Brain microvascular endothelial cell (primary cell): ENCODE data around the gene PTPN5.
"Not testable (repeated sequence)": the region's sequence is repeated elsewhere in the genome, so short reads cannot be mapped to it uniquely, and the experiment has no call there.

Experiments
- DNase-seq: peaks from one replicate; pipeline ENCODE4 v3.0.0-alpha.2; 2020
- H3K27ac ChIP-seq: fragments of 250-450 bp; sonication (Bioruptor Pico); 2 replicates; pipeline ENCODE4 v1.5.1; 2020; ENCODE audit warnings: mild to moderate bottlenecking, moderate library complexity
- H3K27me3 ChIP-seq: fragments of 250-450 bp; sonication (Bioruptor Pico); replicated peaks from 2 replicates; pipeline ENCODE4 v1.5.1; 2020; ENCODE audit warnings: mild to moderate bottlenecking
- H3K36me3 ChIP-seq: fragments of 250-450 bp; sonication (Bioruptor Pico); replicated peaks from 2 replicates; pipeline ENCODE4 v1.5.1; 2020; ENCODE audit warnings: mild to moderate bottlenecking
- H3K4me3 ChIP-seq: 2 replicates; pipeline ENCODE4 v1.5.1; 2011; ENCODE audit warnings: low read depth, mild to moderate bottlenecking, control low read depth, low read length, moderate library complexity
- CTCF ChIP-seq: IDR thresholded peaks from 2 replicates; pipeline ENCODE4 v1.5.1; 2011; ENCODE audit warnings: low read depth, mild to moderate bottlenecking, moderate library complexity, low read length, control low read depth, inconsistent platforms; ENCODE audit errors: missing control alignments
- in situ Hi-C: cut with HindIII; loops from 2 replicates; pipeline ENCODE4 v1.10.0; 2017; ENCODE audit warnings: low sequenced_read_pairs, low pct_ligation_motif_present

The PTPN5 gene

GRCh38 chr11:18791207-18791968 lies at the start of gene PTPN5:
Gene PTPN5 (minus strand): TSS chr11:18791798. CDS start chr11:18771958, 19,840 bp downstream.
- no peaks in the 10 kb centered on the region for H3K36me3 ChIP-seq
- TF ChIP-seq CTCF = no peak
- peak within 1 kb of the TSS; percentile 46 for H3K4me3 ChIP-seq
- in situ Hi-C loops = no loop called here
- DNase-seq = no peak
- peaks cover 40% of the 10 kb centered on the region for H3K27me3 ChIP-seq
- H3K27ac ChIP-seq = no peak within 1 kb of the TSS

- no peaks in the 10 kb centered on the region for H3K36me3 ChIP-seq
- H3K27me3 ChIP-seq = no peaks in the 10 kb centered on the region
- in situ Hi-C loops = no loop called here
- DNase-seq = no peak
- no peak for TF ChIP-seq CTCF
- no peak overlapping the region for H3K27ac ChIP-seq
- no peak overlapping the region for H3K4me3 ChIP-seq
These were observed 44.8 kb upstream of the PTPN5 start for GRCh38 chr11:18836417-18836816.

DNA sequence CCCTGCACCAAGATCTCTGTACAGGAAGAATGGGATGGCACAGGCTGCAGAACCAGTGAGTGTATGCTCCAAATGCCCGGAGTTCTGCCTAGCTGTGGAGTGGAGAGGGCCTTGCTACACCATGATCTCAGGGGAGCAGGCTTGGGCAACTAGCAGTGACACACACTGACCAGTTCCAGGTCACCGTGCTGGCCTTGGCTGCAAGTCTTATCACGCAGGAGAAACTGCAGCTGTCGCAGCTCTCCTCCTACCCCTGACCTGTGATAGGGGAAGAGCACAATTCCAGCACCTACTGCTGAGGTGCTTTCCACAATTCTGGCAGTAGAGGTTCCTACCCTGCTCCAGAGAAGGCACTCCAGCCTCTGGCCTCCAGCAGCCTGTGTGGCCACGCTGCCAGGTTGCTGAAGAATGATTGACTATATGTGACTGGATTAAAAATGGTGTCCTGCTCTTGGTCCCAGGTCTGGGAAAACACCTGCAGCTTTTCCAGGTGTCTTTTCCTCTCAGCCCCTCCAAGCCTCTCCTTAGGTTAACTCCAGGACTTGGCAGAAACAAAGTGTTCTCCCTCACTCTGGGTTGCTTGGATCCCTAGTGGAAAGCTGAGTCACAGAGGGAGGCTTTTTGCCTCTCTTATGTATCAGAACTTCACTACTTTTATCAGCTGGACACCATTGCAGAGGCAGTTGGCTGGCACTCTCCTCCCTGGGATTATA lies 43.3 kb upstream of the PTPN5 start:
- Histone ChIP-seq H3K27me3 (no peaks in the 10 kb centered on the region), H3K36me3 (no peaks in the 10 kb centered on the region), H3K4me3 (no peak overlapping the region), H3K27ac (no peak overlapping the region)
- in situ Hi-C loops = no loop called here
- no peak for TF ChIP-seq CTCF
- DNase-seq = no peak

DNA sequence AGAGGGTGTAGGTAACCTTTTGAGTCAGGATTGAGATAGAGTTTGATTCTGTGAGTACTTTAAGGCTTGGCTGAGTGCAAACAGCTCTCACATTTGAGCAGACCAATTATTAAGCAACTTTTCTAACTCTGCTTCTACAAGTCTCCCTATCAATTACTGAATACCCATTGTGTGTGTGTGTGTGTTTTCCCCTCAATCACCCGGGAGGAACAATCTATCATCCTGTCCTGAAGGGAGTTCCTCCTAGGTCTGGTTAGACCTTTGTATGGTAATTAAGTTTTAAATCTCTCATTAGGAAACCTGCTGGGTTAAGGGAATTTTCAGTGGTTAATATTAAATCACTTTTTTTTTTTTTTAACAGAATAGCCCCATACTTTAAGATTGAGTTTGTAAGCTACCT lies 28.6 kb upstream of the PTPN5 start:
- H3K27ac ChIP-seq, H3K36me3 ChIP-seq, in situ Hi-C loops, H3K4me3 ChIP-seq, H3K27me3 ChIP-seq, DNase-seq: not testable (repeated sequence)

DNA sequence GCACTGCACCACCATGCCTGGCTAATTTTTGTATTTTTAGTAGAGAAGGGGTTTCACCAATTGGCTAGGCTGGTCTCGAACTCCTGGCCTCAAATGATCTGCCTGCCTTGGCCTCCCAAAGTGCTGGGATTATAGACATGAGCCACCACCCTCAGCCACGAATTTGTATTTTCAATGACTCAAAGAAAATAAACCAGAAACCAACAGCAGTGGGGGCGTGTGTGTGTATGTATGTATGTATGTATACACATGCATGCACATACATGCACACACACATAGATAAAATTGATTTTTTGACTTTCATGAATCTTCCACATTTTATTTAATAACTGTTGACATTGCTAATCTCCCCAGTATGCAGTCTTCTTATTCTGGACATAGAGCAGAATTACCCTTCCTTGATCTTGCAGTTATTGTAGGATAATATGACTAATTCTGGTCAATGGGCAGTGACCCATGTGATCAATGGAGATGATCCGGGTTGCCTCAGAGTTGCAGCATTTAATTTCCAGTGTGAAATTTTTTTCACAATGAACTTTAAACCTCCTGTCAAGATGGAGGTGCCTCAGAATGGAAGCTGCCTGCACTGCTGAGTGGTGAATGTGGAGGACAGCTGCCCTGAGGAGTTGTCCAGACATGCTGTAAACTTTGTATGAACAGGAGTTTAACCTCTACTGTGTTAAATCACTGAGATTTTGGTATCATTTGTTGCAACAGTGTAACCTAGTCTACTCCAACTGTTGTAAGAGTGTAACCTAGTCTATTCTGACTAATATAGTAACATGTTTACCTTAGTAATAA lies 12.8 kb upstream of the PTPN5 start:
- DNase-seq = no peak
- H3K36me3 ChIP-seq = no peaks in the 10 kb centered on the region
- no peak overlapping the region for H3K27ac ChIP-seq
- in situ Hi-C loops = no loop called here
- no peak overlapping the region for H3K4me3 ChIP-seq
- H3K27me3 ChIP-seq = no peaks in the 10 kb centered on the region
- no peak for TF ChIP-seq CTCF
